ENCODE results near the gene C10orf62.
"Not testable (repeated sequence)": the region's sequence is repeated elsewhere in the genome, so short reads cannot be mapped to it uniquely, and the experiment has no call there.

C10orf62 gene

GRCh38 chr10:97566336-97566996 lies 23.1 kb upstream of the C10orf62 start:
- no peak for DNase-seq

GRCh38 chr10:97567891-97568290 lies 21.6 kb upstream of the C10orf62 start:
- DNase-seq = no peak

GRCh38 chr10:97570146-97570788 lies 19.3 kb upstream of the C10orf62 start:
- no peak for DNase-seq

GRCh38 chr10:97570789-97571471 lies 18.6 kb upstream of the C10orf62 start:
- no peak for DNase-seq

- no peak for DNase-seq
These were observed 17.9 kb upstream of the C10orf62 start for GRCh38 chr10:97571622-97572021.

GRCh38 chr10:97572214-97572989 lies 17.1 kb upstream of the C10orf62 start, which contains the start of gene ANKRD2:
TSS of gene ANKRD2 (plus strand) at chr10:97572779. CDS start at chr10:97572789, 10 bp downstream.
- DNase-seq = peak; percentile 23

- DNase-seq = no peak
These were observed 16.5 kb upstream of the C10orf62 start for GRCh38 chr10:97573021-97573420.

- DNase-seq = no peak
These were observed 15.8 kb upstream of the C10orf62 start for GRCh38 chr10:97573672-97574071.

- no peak for DNase-seq
These were observed 15.0 kb upstream of the C10orf62 start for GRCh38 chr10:97574374-97575126.

- no peak for DNase-seq
These were observed 14.3 kb upstream of the C10orf62 start for GRCh38 chr10:97575127-97575668.

- not testable (repeated sequence) for DNase-seq
These were observed 13.0 kb upstream of the C10orf62 start for GRCh38 chr10:97576487-97576886.

- DNase-seq = no peak
These were observed 11.8 kb upstream of the C10orf62 start for GRCh38 chr10:97577701-97578100.

- DNase-seq = no peak
These were observed 11.2 kb upstream of the C10orf62 start for GRCh38 chr10:97578171-97578844.

- DNase-seq = no peak
These were observed 8.8 kb upstream of the C10orf62 start for GRCh38 chr10:97580421-97581367.

- no peak for DNase-seq
These were observed 7.4 kb upstream of the C10orf62 start for GRCh38 chr10:97582169-97582568.

- DNase-seq = no peak
These were observed 6.0 kb upstream of the C10orf62 start for GRCh38 chr10:97583476-97583875.

- no peak for DNase-seq
These were observed 5.3 kb upstream of the C10orf62 start, which contains the start of gene HOGA1 for GRCh38 chr10:97584060-97584797. TSS of gene HOGA1 (plus strand) at chr10:97584389. CDS start at chr10:97584704, 315 bp downstream.

- DNase-seq = no peak
These were observed 4.6 kb upstream of the C10orf62 start for GRCh38 chr10:97584798-97585438.

GRCh38 chr10:97585439-97585811 lies 4.1 kb upstream of the C10orf62 start:
- DNase-seq = no peak

Measured in activated T-cell treated with anti-CD3 and anti-CD28 coated beads for 4 hours (primary cell).